ENCODE data around the gene TNFRSF25. TPM values are rescaled to one million over a fixed set of nuclear protein-coding genes. Genes with fewer than 3 reads are reported as not detected.

The TNFRSF25 gene
- total and polyA plus RNA-seq, 4 donors = 4.9 to 19.8 (median 11.7) TPM

DNA sequence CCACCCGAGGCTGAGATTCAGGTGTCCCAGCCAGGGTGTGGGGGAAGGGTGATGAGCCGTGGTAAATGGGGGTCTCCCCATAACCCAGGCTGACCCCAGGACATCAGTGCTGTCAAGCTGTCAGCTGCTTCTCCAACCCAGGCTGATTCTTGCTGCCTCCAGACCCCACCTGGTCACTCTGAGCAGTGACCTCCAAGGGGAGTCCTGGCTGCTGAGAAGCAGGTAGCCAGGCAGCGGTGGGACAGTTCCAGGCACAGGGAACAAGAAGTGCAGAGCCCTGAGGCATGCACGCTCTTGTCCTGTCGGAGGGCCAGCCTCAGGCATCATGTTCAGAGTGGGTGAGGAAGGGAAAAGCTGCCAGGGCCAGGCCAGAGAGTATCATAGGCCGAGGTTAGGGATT is 40.3 kb downstream of the TNFRSF25 start:
- no peak overlapping the region for H3K9ac ChIP-seq (ENCODE audit: insufficient read depth in 1 of 2, low read length in 2 of 2)
- no peak for ATAC-seq (ENCODE audit: insufficient read depth, low FRiP score)

DNA sequence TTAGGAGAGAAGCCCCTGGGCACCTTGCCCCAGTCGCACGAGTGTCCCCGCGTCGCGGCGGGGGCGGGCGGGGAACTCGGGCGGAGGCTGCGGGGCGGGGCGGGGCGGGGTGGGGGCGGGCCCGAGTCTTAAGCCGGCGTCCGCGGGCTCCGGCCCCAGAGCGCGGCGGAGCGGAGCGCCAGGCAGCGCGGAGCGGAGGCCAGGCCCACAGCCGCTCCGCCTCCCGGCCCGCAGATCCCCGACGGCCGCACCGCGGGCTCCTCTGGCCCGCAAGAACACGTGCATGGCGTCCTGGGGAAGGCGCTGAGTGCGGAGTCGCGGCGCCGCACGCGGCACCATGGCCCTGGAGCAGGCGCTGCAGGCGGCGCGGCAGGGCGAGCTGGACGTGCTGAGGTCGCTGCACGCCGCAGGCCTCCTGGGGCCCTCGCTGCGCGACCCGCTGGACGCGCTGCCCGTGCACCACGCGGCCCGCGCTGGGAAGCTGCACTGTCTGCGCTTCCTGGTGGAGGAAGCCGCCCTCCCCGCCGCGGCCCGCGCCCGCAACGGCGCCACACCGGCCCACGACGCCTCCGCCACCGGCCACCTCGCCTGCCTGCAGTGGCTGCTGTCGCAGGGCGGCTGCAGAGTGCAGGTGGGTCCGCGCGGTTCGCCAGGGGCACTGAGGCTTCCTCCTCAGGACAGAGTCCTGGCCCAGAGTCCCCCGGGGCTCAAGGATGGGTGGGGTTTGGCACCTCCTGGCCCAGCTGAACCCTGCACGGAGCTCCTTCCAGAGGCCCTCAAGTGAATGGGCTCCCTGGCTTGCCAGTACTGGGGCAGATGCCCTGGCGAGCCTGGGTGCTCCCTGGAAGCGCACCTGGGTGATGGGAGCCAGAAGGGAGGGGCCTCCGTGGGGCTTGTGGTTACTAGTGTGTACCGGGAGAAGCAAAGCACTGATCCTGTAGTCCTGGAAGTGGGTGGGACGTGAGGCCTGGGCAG is 41.1 kb downstream of the TNFRSF25 start, which contains the start of gene ESPN:
TSS of gene ESPN (plus strand) at position 158 of the 975 bp plus-strand sequence. CDS start at position 338, 180 bp downstream.
- Histone ChIP-seq H3K27me3 (ENCODE audit: control insufficient read depth in 3 of 3, insufficient read depth in 3 of 3, low read length in 2 of 3) (peaks cover 13 to 65% (median 46%) of the 10 kb centered on the region in 3 donors), H3K4me3 (no peak within 1 kb of the TSS), H3K27ac (ENCODE audit: low read depth in 1 of 2, low read length in 1 of 2) (no peak within 1 kb of the TSS), H3K36me3 (ENCODE audit: control insufficient read depth in 4 of 4, insufficient read depth in 4 of 4, low read length in 4 of 4) (no peaks in the 10 kb centered on the region), H3K9me3 (ENCODE audit: control insufficient read depth in 4 of 4, insufficient read depth in 3 of 4, low read length in 3 of 4) (peaks cover 0 to 3% (median 0%) of the 10 kb centered on the region in 4 donors), H3K9ac (ENCODE audit: insufficient read depth in 1 of 2, low read length in 2 of 2) (no peak within 1 kb of the TSS), H3K4me1 (ENCODE audit: control insufficient read depth in 5 of 5, insufficient read depth in 5 of 5, low read length in 5 of 5) (peaks cover 0 to 21% (median 6%) of the 10 kb centered on the region in 5 donors)
- TF ChIP-seq, protein P1, sequence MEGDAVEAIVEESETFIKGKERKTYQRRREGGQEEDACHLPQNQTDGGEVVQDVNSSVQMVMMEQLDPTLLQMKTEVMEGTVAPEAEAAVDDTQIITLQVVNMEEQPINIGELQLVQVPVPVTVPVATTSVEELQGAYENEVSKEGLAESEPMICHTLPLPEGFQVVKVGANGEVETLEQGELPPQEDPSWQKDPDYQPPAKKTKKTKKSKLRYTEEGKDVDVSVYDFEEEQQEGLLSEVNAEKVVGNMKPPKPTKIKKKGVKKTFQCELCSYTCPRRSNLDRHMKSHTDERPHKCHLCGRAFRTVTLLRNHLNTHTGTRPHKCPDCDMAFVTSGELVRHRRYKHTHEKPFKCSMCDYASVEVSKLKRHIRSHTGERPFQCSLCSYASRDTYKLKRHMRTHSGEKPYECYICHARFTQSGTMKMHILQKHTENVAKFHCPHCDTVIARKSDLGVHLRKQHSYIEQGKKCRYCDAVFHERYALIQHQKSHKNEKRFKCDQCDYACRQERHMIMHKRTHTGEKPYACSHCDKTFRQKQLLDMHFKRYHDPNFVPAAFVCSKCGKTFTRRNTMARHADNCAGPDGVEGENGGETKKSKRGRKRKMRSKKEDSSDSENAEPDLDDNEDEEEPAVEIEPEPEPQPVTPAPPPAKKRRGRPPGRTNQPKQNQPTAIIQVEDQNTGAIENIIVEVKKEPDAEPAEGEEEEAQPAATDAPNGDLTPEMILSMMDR (IDR thresholded peaks at IDR 0.05; ENCODE audit: control extremely low read depth, extremely low read depth) = no peak
- 5 to 7% methylated on average over 73 to 99 of the region's 99 CpGs for WGBS, 2 donors
- no peak for DNase-seq
- ATAC-seq (ENCODE audit: insufficient read depth, low FRiP score) = no peak

More for the DNA sequence above, 40.3 kb downstream of the TNFRSF25 start:
- H3K36me3 ChIP-seq (ENCODE audit: control insufficient read depth in 4 of 4, insufficient read depth in 4 of 4, low read length in 4 of 4) = no peaks in the 10 kb centered on the region
- H3K27me3 ChIP-seq (ENCODE audit: control insufficient read depth in 3 of 3, insufficient read depth in 3 of 3, low read length in 2 of 3) = peaks cover 10 to 64% (median 41%) of the 10 kb centered on the region in 3 donors
- DNase-seq = no peak
- 75 to 80% methylated on average over 6 of the region's 6 CpGs for WGBS, 2 donors
- H3K4me3 ChIP-seq = no peak overlapping the region
- TF ChIP-seq, protein P1 (IDR thresholded peaks at IDR 0.05; ENCODE audit: control extremely low read depth, extremely low read depth) = no peak
- no peak overlapping the region for H3K27ac ChIP-seq (ENCODE audit: low read depth in 1 of 2, low read length in 1 of 2)
- peaks cover 0 to 3% (median 0%) of the 10 kb centered on the region in 4 donors for H3K9me3 ChIP-seq (ENCODE audit: control insufficient read depth in 4 of 4, insufficient read depth in 3 of 4, low read length in 3 of 4)
- peaks cover 0 to 18% (median 0%) of the 10 kb centered on the region in 5 donors for H3K4me1 ChIP-seq (ENCODE audit: control insufficient read depth in 5 of 5, insufficient read depth in 5 of 5, low read length in 5 of 5)

DNA sequence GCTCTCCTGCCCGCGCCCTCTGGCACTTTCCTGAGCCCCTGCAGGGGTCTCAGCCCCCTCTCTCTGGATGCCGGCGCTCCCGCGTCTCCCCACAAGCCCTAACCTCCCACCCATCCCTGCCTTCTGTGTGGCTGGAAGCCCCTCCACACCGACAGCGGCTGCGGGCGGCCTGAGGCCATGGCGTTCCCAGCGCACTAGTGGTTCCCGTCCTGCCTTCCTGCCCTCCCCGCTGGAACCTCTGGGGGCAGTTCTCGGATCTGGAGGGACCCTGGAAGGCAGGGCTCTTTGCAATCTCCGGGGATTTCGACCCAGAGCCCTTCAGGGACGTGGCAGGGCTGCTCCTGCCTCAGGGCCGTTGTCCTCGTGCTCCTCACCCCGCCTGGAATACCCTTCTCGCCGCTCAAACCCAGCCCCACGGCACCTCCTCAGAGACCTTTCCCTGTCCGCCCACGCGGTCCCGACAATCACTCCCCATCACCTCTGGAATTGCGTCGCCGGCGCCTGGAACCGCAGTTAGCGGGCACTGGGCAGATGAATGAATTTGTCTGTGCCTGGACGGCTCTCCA is 41.9 kb downstream of the TNFRSF25 start:
- 7 to 13% methylated on average over 35 of the region's 35 CpGs for WGBS, 2 donors
- H3K36me3 ChIP-seq (ENCODE audit: control insufficient read depth in 4 of 4, insufficient read depth in 4 of 4, low read length in 4 of 4) = no peaks in the 10 kb centered on the region
- no peak overlapping the region for H3K4me3 ChIP-seq
- no peak overlapping the region for H3K27ac ChIP-seq (ENCODE audit: low read depth in 1 of 2, low read length in 1 of 2)
- ATAC-seq (ENCODE audit: insufficient read depth, low FRiP score) = no peak
- peaks cover 0 to 3% (median 0%) of the 10 kb centered on the region in 4 donors for H3K9me3 ChIP-seq (ENCODE audit: control insufficient read depth in 4 of 4, insufficient read depth in 3 of 4, low read length in 3 of 4)
- TF ChIP-seq, protein P1 (IDR thresholded peaks at IDR 0.05; ENCODE audit: control extremely low read depth, extremely low read depth) = no peak
- DNase-seq = no peak
- peaks cover 13 to 62% (median 46%) of the 10 kb centered on the region in 3 donors for H3K27me3 ChIP-seq (ENCODE audit: control insufficient read depth in 3 of 3, insufficient read depth in 3 of 3, low read length in 2 of 3)
- peaks cover 0 to 21% (median 7%) of the 10 kb centered on the region in 5 donors for H3K4me1 ChIP-seq (ENCODE audit: control insufficient read depth in 5 of 5, insufficient read depth in 5 of 5, low read length in 5 of 5)
- H3K9ac ChIP-seq (ENCODE audit: insufficient read depth in 1 of 2, low read length in 2 of 2) = no peak overlapping the region
